ENCODE measurements around the gene RPTOR. TPM values are rescaled to one million over a fixed set of nuclear protein-coding genes. Genes with fewer than 3 reads are reported as not detected.

Gene RPTOR
- total and polyA plus RNA-seq, 2 experiments from 2014 or later = 6.6 to 16.1 TPM

DNA sequence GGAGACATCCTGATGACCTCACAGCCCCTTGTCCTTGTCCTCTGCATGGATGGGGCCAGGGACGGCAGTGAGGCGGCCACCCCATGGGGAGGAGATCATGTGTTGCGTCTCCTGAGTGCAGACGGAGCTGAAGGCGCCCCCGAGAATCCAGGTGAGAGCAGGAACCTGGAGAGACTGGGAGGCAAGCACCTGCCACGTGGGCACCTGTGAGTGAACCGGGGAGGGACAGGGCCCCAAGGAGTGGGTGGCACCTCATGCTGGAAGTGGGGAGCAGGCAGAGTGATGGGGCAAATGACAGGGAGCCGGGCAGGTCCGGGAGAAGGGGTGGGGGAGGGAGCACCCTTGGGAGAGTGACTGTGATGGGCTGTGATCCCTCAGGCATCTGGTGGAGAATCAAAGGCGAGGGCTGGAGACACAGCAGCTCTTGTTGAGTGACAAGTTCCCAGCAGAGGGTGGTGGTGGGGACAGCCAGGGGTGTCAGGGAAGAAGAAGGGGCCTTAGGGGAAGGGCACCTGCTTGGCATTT lies 272.7 kb downstream of the RPTOR start:
- H2AFZ ChIP-seq = no peak overlapping the region
- H3K79me2 ChIP-seq (ENCODE audit: insufficient read depth) = no peaks in the 10 kb centered on the region
- in situ Hi-C loops (cut with MboI) = no loop called here
- no peak overlapping the region for H3K27ac ChIP-seq
- no peak overlapping the region for H3K4me3 ChIP-seq
- no peaks in the 10 kb centered on the region for H3K27me3 ChIP-seq (replicated peaks; ENCODE audit: insufficient read depth)
- H3K36me3 ChIP-seq (ENCODE audit: low read depth) = no peaks in the 10 kb centered on the region; the same call in 1 of the 2 replicates
- whole genome bisulfite sequencing, 2 experiments (ENCODE audit: low coverage in 1 of 2, low lambda C conversion rate in 2 of 2, missing lambda C conversion rate in 2 of 2) = 94 to 95% methylated on average over 10 to 11 of the region's 11 CpGs
- H3K9me2 ChIP-seq (ENCODE audit: insufficient read depth) = no peaks in the 10 kb centered on the region
- no peaks in the 10 kb centered on the region for H4K20me1 ChIP-seq (ENCODE audit: insufficient read depth)
- H3K4me2 ChIP-seq (ENCODE audit: unreplicated experiment) = no peak overlapping the region
- no peak for DNase-seq
- H3K4me1 ChIP-seq (ENCODE audit: insufficient read depth) = no peaks in the 10 kb centered on the region; the same call in 1 of the 2 replicates
- TF ChIP-seq EZH2 (IDR thresholded peaks at IDR 0.05; ENCODE audit: insufficient read depth, poor library complexity, severe bottlenecking) = no peak
- TF ChIP-seq EZH2phosphoT487 (IDR thresholded peaks at IDR 0.05; ENCODE audit: insufficient read depth, low read depth) = no peak
- H3K9ac ChIP-seq = no peak overlapping the region
- no peaks in the 10 kb centered on the region for H3F3A ChIP-seq (ENCODE audit: insufficient read depth)
- no peaks in the 10 kb centered on the region for H3K9me3 ChIP-seq (ENCODE audit: low read depth)

DNA sequence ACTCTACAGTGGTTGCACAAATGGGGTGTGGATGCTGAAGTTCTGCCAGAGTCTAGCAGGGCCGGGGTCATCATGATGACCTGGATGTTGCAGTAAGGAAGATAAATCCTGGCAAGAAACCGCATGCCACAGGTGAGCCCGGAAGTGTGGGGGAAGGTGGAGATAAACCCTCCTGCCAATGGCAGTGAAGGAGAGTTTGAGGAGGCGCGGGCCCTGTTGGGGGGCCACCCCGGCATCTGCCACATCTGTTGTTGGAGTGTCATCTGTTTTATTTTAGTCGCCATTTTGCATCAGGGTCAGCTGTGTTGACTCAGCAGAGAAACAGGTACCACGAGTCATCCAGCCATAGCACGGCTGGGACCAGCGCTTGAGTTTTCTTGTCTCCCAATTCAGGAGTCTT lies 273.2 kb downstream of the RPTOR start:
- no peak overlapping the region for H3K9ac ChIP-seq
- peak; percentile 50 for DNase-seq

DNA sequence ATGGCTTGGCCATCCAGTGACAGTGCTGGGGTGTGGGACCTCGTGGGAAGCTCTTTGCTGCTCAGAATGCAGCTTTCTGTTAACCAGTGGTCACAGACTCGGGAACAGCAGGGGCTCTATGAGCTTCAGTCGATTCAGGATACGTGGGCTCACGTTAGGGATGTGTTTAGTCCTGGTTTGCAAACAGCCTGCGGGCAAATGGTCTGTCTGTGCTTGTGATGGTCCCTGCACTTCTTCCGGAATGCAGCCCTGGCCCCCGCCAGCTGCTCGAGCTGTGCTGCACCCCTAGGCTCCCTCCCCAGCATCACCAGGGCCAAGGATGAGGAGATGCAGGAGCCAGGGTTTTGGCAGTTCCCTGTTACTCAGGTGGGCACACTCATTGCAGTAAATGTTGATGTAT lies 274.2 kb downstream of the RPTOR start:
- H3K27ac ChIP-seq = no peak overlapping the region
- no peak overlapping the region for H3K4me2 ChIP-seq (ENCODE audit: unreplicated experiment)
- no peaks in the 10 kb centered on the region for H3K27me3 ChIP-seq (replicated peaks; ENCODE audit: insufficient read depth)
- in situ Hi-C loops (cut with MboI) = no loop called here
- DNase-seq = no peak
- H3K36me3 ChIP-seq (ENCODE audit: low read depth) = 0 out of 2 replicates have a peak, but pooled peaks cover 4% of the 10 kb centered on the region
- H3F3A ChIP-seq (ENCODE audit: insufficient read depth) = no peaks in the 10 kb centered on the region
- H3K4me1 ChIP-seq (ENCODE audit: insufficient read depth) = no peaks in the 10 kb centered on the region; the same call in 1 of the 2 replicates
- no peaks in the 10 kb centered on the region for H3K79me2 ChIP-seq (ENCODE audit: insufficient read depth)
- 93 to 95% methylated on average over 9 of the region's 9 CpGs for WGBS, 2 experiments (ENCODE audit: low coverage in 1 of 2, low lambda C conversion rate in 2 of 2, missing lambda C conversion rate in 2 of 2)
- H4K20me1 ChIP-seq (ENCODE audit: insufficient read depth) = no peaks in the 10 kb centered on the region
- TF ChIP-seq EZH2phosphoT487 (IDR thresholded peaks at IDR 0.05; ENCODE audit: insufficient read depth, low read depth) = no peak
- H3K9me2 ChIP-seq (ENCODE audit: insufficient read depth) = no peaks in the 10 kb centered on the region
- H2AFZ ChIP-seq = no peak overlapping the region
- no peak overlapping the region for H3K4me3 ChIP-seq
- H3K9ac ChIP-seq = no peak overlapping the region
- no peaks in the 10 kb centered on the region for H3K9me3 ChIP-seq (ENCODE audit: low read depth)

More for the DNA sequence above, 273.2 kb downstream of the RPTOR start:
- no peaks in the 10 kb centered on the region for H3F3A ChIP-seq (ENCODE audit: insufficient read depth)
- in situ Hi-C loops (cut with MboI) = no loop called here
- H3K79me2 ChIP-seq (ENCODE audit: insufficient read depth) = no peaks in the 10 kb centered on the region
- no peaks in the 10 kb centered on the region for H3K9me2 ChIP-seq (ENCODE audit: insufficient read depth)
- H3K27ac ChIP-seq = no peak overlapping the region
- H4K20me1 ChIP-seq (ENCODE audit: insufficient read depth) = no peaks in the 10 kb centered on the region
- H3K9me3 ChIP-seq (ENCODE audit: low read depth) = no peaks in the 10 kb centered on the region
- H3K36me3 ChIP-seq (ENCODE audit: low read depth) = no peaks in the 10 kb centered on the region; the same call in 1 of the 2 replicates
- H3K4me1 ChIP-seq (ENCODE audit: insufficient read depth) = no peaks in the 10 kb centered on the region; the same call in 1 of the 2 replicates
- 74 to 82% methylated on average over 10 of the region's 10 CpGs for WGBS, 2 experiments (ENCODE audit: low coverage in 1 of 2, low lambda C conversion rate in 2 of 2, missing lambda C conversion rate in 2 of 2)
- H3K4me2 ChIP-seq (ENCODE audit: unreplicated experiment) = no peak overlapping the region
- H2AFZ ChIP-seq = no peak overlapping the region
- TF ChIP-seq EZH2phosphoT487 (IDR thresholded peaks at IDR 0.05; ENCODE audit: insufficient read depth, low read depth) (no peak), EZH2 (IDR thresholded peaks at IDR 0.05; ENCODE audit: insufficient read depth, poor library complexity, severe bottlenecking) (no peak)
- no peak overlapping the region for H3K4me3 ChIP-seq
- no peaks in the 10 kb centered on the region for H3K27me3 ChIP-seq (replicated peaks; ENCODE audit: insufficient read depth)

DNA sequence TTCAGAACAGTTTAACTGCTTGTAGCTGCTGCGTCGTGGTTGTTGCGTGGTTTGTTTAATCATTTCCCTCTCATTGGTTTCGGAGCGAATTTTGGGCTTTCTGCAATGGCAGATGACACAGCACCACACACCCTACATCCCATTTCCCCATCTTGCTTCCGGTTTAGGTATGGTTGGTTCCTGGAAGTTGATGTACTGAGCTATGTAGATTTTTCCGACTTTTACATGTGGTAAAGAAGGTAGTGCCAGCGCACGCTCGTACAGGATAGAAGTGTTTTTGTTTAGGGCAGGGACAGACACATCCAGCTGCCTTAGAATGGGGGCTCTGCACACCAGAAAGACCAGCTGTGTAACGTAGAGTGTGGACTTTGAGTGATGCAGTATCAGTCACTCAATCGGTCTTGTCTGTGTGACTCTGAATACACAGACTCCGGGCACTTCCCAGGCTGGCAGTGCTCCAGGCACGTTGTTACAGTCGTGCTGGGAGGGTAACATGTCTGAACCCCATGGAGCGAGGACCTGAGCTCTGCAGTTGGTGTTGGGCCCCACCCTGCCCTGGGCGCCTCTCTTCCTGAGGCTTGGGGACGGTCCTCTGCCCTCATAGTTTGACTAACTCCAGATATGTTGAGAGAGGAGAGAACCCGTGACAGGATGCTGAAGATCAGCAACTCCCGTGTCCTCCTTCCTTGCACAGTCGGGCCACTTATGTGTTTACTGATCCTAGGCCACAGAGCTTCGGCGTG lies 275.0 kb downstream of the RPTOR start:
- no peak overlapping the region for H3K4me2 ChIP-seq (ENCODE audit: unreplicated experiment)
- H3K4me1 ChIP-seq (ENCODE audit: insufficient read depth) = no peaks in the 10 kb centered on the region; the same call in 1 of the 2 replicates
- no peak for TF ChIP-seq EZH2 (IDR thresholded peaks at IDR 0.05; ENCODE audit: insufficient read depth, poor library complexity, severe bottlenecking)
- H3K27me3 ChIP-seq (replicated peaks; ENCODE audit: insufficient read depth) = no peaks in the 10 kb centered on the region
- no peak for DNase-seq
- no peaks in the 10 kb centered on the region for H3K9me3 ChIP-seq (ENCODE audit: low read depth)
- in situ Hi-C loops (cut with MboI) = no loop called here
- no peak overlapping the region for H3K4me3 ChIP-seq
- H3K9me2 ChIP-seq (ENCODE audit: insufficient read depth) = no peaks in the 10 kb centered on the region
- 78 to 81% methylated on average over 23 of the region's 23 CpGs for WGBS, 2 experiments (ENCODE audit: low coverage in 1 of 2, low lambda C conversion rate in 2 of 2, missing lambda C conversion rate in 2 of 2)
- H3K79me2 ChIP-seq (ENCODE audit: insufficient read depth) = no peaks in the 10 kb centered on the region
- no peaks in the 10 kb centered on the region for H4K20me1 ChIP-seq (ENCODE audit: insufficient read depth)
- H3F3A ChIP-seq (ENCODE audit: insufficient read depth) = no peaks in the 10 kb centered on the region
- H3K27ac ChIP-seq = no peak overlapping the region
- H3K9ac ChIP-seq = no peak overlapping the region
- 0 out of 2 replicates have a peak, but pooled peaks cover 4% of the 10 kb centered on the region for H3K36me3 ChIP-seq (ENCODE audit: low read depth)
- H2AFZ ChIP-seq = no peak overlapping the region
